Measurements from ENCODE around the gene ANGPTL2.

- TF ChIP-seq CTCF (IDR thresholded peaks at IDR 0.05) (no peak), RCOR1 (IDR thresholded peaks at IDR 0.05; ENCODE audit: low read length) (no peak), RXRA (IDR thresholded peaks at IDR 0.05; ENCODE audit: borderline replicate concordance, low read depth) (no peak), TAF1 (IDR thresholded peaks at IDR 0.05; ENCODE audit: borderline replicate concordance, low read depth, low read length) (no peak), RAD21 (IDR thresholded peaks at IDR 0.05; ENCODE audit: low read length) (no peak), CHD2 (IDR thresholded peaks at IDR 0.05; ENCODE audit: low read length, partially characterized antibody) (no peak), NRF1 (IDR thresholded peaks at IDR 0.05; ENCODE audit: low read depth, low read length) (no peak), GABPA (IDR thresholded peaks at IDR 0.05; ENCODE audit: low read depth) (no peak), USF1 (IDR thresholded peaks at IDR 0.05; ENCODE audit: borderline replicate concordance, low read depth) (no peak), EP300 (IDR thresholded peaks at IDR 0.05; ENCODE audit: borderline replicate concordance in 1 of 2, low read depth in 1 of 2, low read length in 1 of 2) (no peak), YY1 (IDR thresholded peaks at IDR 0.05; ENCODE audit: low read depth) (no peak), EZH2phosphoT487 (IDR thresholded peaks at IDR 0.05; ENCODE audit: borderline replicate concordance, low read depth) (no peak), SIN3A (IDR thresholded peaks at IDR 0.05; ENCODE audit: borderline replicate concordance, low read depth, low read length) (no peak)
Observed at GRCh38 chr9:127139775-127140174, 17.3 kb upstream of the ANGPTL2 start.

Measured in SK-N-SH (cell line).